Nephron (organoid): ENCODE results near the gene LAMA4.

ENCODE experiments used
- H3K27ac Mint-ChIP-seq, 3 experiments: 2 replicates each; pipeline ENCODE4 v1.8.0; 2020; ENCODE audit warnings: mixed read lengths in 3 of 3, mild to moderate bottlenecking in 2 of 3, moderate library complexity in 1 of 3
- H3K27me3 Mint-ChIP-seq: 2 replicates; pipeline ENCODE4 v1.8.0; 2021; ENCODE audit warnings: low read depth, mild to moderate bottlenecking, moderate library complexity, mixed read lengths
- H3K36me3 Mint-ChIP-seq: 2 replicates; pipeline ENCODE4 v1.8.0; 2020; ENCODE audit warnings: low read depth, mixed read lengths
- H3K4me1 Mint-ChIP-seq: 2 replicates; pipeline ENCODE4 v1.8.0; 2020; ENCODE audit warnings: mixed read lengths
- H3K4me3 Mint-ChIP-seq, 3 experiments: 2 replicates each; pipeline ENCODE4 v1.8.0; 2020; ENCODE audit warnings: mild to moderate bottlenecking in 3 of 3, mixed read lengths in 3 of 3, moderate library complexity in 2 of 3
- H3K9me3 Mint-ChIP-seq: 2 replicates; pipeline ENCODE4 v1.8.0; 2020; ENCODE audit warnings: mixed read lengths
- CTCF ChIP-seq, 3 experiments: fragments of 200-600 bp; sonication (generic); IDR thresholded peaks; one replicate each; pipeline ENCODE4 v1.5.0; 2021; ENCODE audit warnings: antibody characterized with exemption in 3 of 3; ENCODE audit not compliant: unreplicated experiment in 3 of 3

The LAMA4 gene

GRCh38 chr6:112181130-112181529, 73.2 kb downstream of the LAMA4 start:
- no peak overlapping the region for H3K4me3 Mint-ChIP-seq
- H3K27ac Mint-ChIP-seq = no peak overlapping the region
- peaks cover 16% of the 10 kb centered on the region for H3K36me3 Mint-ChIP-seq
- H3K4me1 Mint-ChIP-seq = peaks cover 51% of the 10 kb centered on the region
- no peaks in the 10 kb centered on the region for H3K9me3 Mint-ChIP-seq
- no peak for TF ChIP-seq CTCF (IDR thresholded peaks at IDR 0.05; ENCODE audit: unreplicated experiment in 3 of 3)
- no peaks in the 10 kb centered on the region for H3K27me3 Mint-ChIP-seq

GRCh38 chr6:112180095-112180820, 74.1 kb downstream of the LAMA4 start:
- no peak overlapping the region for H3K4me3 Mint-ChIP-seq
- peaks cover 20% of the 10 kb centered on the region for H3K36me3 Mint-ChIP-seq
- no peaks in the 10 kb centered on the region for H3K27me3 Mint-ChIP-seq
- H3K9me3 Mint-ChIP-seq = no peaks in the 10 kb centered on the region
- peak overlapping the region in 2 of 3 experiments; percentile 68 to 77 for H3K27ac Mint-ChIP-seq
- peaks cover 44% of the 10 kb centered on the region for H3K4me1 Mint-ChIP-seq
- peak; percentile 76 to 90 (median 80) for TF ChIP-seq CTCF (IDR thresholded peaks at IDR 0.05; ENCODE audit: unreplicated experiment in 3 of 3)

- Mint-ChIP-seq H3K27ac (peak overlapping the region in 2 of 3 experiments; percentile 68 to 77), H3K4me3 (no peak overlapping the region), H3K9me3 (no peaks in the 10 kb centered on the region), H3K27me3 (no peaks in the 10 kb centered on the region), H3K36me3 (peaks cover 26% of the 10 kb centered on the region), H3K4me1 (peaks cover 38% of the 10 kb centered on the region)
- TF ChIP-seq CTCF (IDR thresholded peaks at IDR 0.05; ENCODE audit: unreplicated experiment in 3 of 3) = no peak
These were observed 74.7 kb downstream of the LAMA4 start for GRCh38 chr6:112179631-112180030.

GRCh38 chr6:112178846-112179245, 75.5 kb downstream of the LAMA4 start:
- Mint-ChIP-seq H3K4me3 (no peak overlapping the region), H3K27ac (peak overlapping the region in 2 of 3 experiments; percentile 27 to 67), H3K36me3 (peaks cover 31% of the 10 kb centered on the region), H3K4me1 (peaks cover 32% of the 10 kb centered on the region), H3K27me3 (no peaks in the 10 kb centered on the region), H3K9me3 (no peaks in the 10 kb centered on the region)
- TF ChIP-seq CTCF (IDR thresholded peaks at IDR 0.05; ENCODE audit: unreplicated experiment in 3 of 3) = no peak

- H3K27me3 Mint-ChIP-seq = no peaks in the 10 kb centered on the region
- H3K4me3 Mint-ChIP-seq = no peak overlapping the region
- H3K4me1 Mint-ChIP-seq = peaks cover 18% of the 10 kb centered on the region
- no peaks in the 10 kb centered on the region for H3K9me3 Mint-ChIP-seq
- H3K27ac Mint-ChIP-seq = peak overlapping the region in 1 of 3 experiments; percentile 64
- TF ChIP-seq CTCF (IDR thresholded peaks at IDR 0.05; ENCODE audit: unreplicated experiment in 3 of 3) = no peak
- peaks cover 26% of the 10 kb centered on the region for H3K36me3 Mint-ChIP-seq
These were observed 77.3 kb downstream of the LAMA4 start for GRCh38 chr6:112177092-112177491.

GRCh38 chr6:112176175-112176574, 78.2 kb downstream of the LAMA4 start:
- H3K27me3 Mint-ChIP-seq = no peaks in the 10 kb centered on the region
- H3K9me3 Mint-ChIP-seq = no peaks in the 10 kb centered on the region
- no peak for TF ChIP-seq CTCF (IDR thresholded peaks at IDR 0.05; ENCODE audit: unreplicated experiment in 3 of 3)
- H3K36me3 Mint-ChIP-seq = peaks cover 32% of the 10 kb centered on the region
- peaks cover 18% of the 10 kb centered on the region for H3K4me1 Mint-ChIP-seq
- H3K4me3 Mint-ChIP-seq = no peak overlapping the region
- no peak overlapping the region for H3K27ac Mint-ChIP-seq
